Prostate gland (tissue), 2 donors: ENCODE results near the gene PIGN. TPM values are rescaled to one million over a fixed set of nuclear protein-coding genes. Genes with fewer than 3 reads are reported as not detected.

ENCODE experiments used
- DNase-seq: peaks from one replicate; pipeline ENCODE4 v3.0.0-alpha.2; 2019; ENCODE audit warnings: low spot score
- H3K27ac ChIP-seq, 2 donors: fragments of 200-600 bp; sonication (generic); 2 replicates each; pipeline ENCODE4 v1.5.1; 2017 to 2019
- H3K27me3 ChIP-seq: fragments of 200-600 bp; sonication (generic); replicated peaks from 2 replicates; pipeline ENCODE4 v1.5.1; 2019; ENCODE audit not compliant: insufficient read depth
- H3K36me3 ChIP-seq, 2 donors: fragments of 200-600 bp; sonication (generic); 1 replicate in 1 of 2; 2 replicates in 1 of 2; pipeline versions ENCODE4 v1.5.1 to v1.8.1; 2017 to 2019
- H3K4me1 ChIP-seq: fragments of 200-600 bp; sonication (generic); replicated peaks from 2 replicates; pipeline ENCODE4 v1.5.1; 2019
- H3K4me3 ChIP-seq, 2 donors: fragments of 200-600 bp; sonication (generic); 2 replicates each; pipeline ENCODE4 v1.5.1; 2017 to 2019
- H3K9me3 ChIP-seq: fragments of 200-600 bp; sonication (generic); 2 replicates; pipeline ENCODE4 v1.5.1; 2017
- POLR2A ChIP-seq: fragments of 450-650 bp; IDR thresholded peaks from one replicate; pipeline ENCODE4 v1.6.1; 2016; ENCODE audit warnings: antibody characterized with exemption, mild to moderate bottlenecking
- POLR2AphosphoS5 ChIP-seq: sonication (generic); formaldehyde crosslinking; IDR thresholded peaks from one replicate; pipeline ENCODE4 v1.6.1; 2017; ENCODE audit warnings: antibody characterized with exemption
- WGBS: methylation state at CpG from one replicate; pipeline ENCODE4 v1.1.5; 2018; 5-methylcytosine and 5-hydroxymethylcytosine counted together
- intact Hi-C: fragments of 100-400 bp; cut with DNase I; formaldehyde crosslinking; loops from one replicate; pipeline ENCODE4 v1.14.2; 2022
- total RNA-seq, 2 donors: library from RNA; depleted of rRNA; stranded (reverse); fragments of >200 nt; gene quantifications; one replicate each; pipeline ENCODE4 v1.1.0, GENCODE V29; 2016
- TF ChIP-seq, protein P1 (sequence below), 4 experiments: fragments of 200-600 bp in 2 of 4; fragments of 450-650 bp in 2 of 4; sonication (generic) in 2 of 4; IDR thresholded peaks; 1 replicate in 3 of 4; 2 replicates in 1 of 4; pipeline ENCODE4 v1.5.1; 2016 to 2019; ENCODE audit warnings: antibody characterized with exemption in 4 of 4, mild to moderate bottlenecking in 2 of 4, moderate library complexity in 2 of 4

Gene PIGN
- total RNA-seq, 2 donors from 2014 or later: 30.3 to 39.6 TPM

DNA sequence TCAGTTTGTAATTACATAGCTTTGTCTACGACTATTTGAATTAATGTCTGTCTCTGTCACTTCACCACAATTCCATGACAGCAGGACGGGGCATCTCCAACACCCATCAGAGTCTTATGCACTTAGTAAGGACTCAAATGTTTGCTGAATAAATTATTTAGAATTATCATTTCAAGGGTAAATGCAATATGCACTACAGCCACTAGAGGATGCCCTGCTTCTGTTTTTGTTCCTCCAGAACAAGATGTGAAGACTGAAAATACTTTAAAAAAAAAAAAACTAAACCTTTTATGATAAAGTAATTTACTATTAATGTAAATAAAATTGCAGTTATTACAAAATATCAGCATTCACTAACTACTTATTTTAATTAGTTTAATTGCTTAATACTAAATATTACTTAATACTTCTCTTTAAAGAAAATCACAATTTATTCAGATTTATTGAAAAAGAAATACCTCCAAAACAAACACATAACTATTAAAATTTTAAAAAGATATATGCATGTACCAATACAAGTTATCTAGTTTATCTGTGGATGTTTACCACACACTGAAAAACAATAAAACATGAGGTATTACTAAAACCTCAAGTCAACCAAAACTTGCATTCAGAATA, 3.2 kb downstream of the PIGN start:
- WGBS: 6% methylated on average over 2 of the region's 2 CpGs
- intact Hi-C loops: loop anchor here (2.0 to 10.0 kb wide), 3 partner anchors 65 to 531 kb away; partner anchors contain the start of gene PHLPP1

DNA sequence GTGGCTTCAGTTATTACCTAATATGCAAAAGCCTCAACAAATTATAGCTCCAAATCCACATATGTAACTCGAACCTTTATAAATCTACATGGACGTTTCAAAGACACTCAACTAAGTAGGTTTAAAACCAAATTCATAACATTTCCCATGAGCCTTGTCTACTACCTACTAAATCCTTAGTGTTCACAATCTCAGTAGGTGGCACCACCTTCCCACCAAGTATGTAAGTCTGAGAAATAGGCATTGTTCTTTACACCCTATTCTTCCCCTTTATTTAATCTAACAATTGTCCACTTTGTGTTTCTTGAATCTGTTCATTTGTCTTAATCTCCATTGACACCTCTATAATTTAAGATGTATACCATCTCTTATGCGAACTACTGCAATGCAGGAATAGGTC, 4.6 kb downstream of the PIGN start:
- Histone ChIP-seq H3K36me3 (no peaks in the 10 kb centered on the region), H3K9me3 (no peaks in the 10 kb centered on the region), H3K27ac (no peak overlapping the region), H3K27me3 (no peaks in the 10 kb centered on the region), H3K4me3 (no peak overlapping the region), H3K4me1 (no peaks in the 10 kb centered on the region)
- WGBS: 73% methylated on average over 3 of the region's 3 CpGs
- TF ChIP-seq POLR2AphosphoS5: no peak
- TF ChIP-seq, protein P1, sequence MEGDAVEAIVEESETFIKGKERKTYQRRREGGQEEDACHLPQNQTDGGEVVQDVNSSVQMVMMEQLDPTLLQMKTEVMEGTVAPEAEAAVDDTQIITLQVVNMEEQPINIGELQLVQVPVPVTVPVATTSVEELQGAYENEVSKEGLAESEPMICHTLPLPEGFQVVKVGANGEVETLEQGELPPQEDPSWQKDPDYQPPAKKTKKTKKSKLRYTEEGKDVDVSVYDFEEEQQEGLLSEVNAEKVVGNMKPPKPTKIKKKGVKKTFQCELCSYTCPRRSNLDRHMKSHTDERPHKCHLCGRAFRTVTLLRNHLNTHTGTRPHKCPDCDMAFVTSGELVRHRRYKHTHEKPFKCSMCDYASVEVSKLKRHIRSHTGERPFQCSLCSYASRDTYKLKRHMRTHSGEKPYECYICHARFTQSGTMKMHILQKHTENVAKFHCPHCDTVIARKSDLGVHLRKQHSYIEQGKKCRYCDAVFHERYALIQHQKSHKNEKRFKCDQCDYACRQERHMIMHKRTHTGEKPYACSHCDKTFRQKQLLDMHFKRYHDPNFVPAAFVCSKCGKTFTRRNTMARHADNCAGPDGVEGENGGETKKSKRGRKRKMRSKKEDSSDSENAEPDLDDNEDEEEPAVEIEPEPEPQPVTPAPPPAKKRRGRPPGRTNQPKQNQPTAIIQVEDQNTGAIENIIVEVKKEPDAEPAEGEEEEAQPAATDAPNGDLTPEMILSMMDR (IDR thresholded peaks at IDR 0.05): no peak
- DNase-seq: no peak
- intact Hi-C loops: loop anchor here (10.0 kb wide), 2 partner anchors 403 to 533 kb away; partner anchors contain the start of gene PHLPP1

More for the DNA sequence above, 3.2 kb downstream of the PIGN start:
- no peak for TF ChIP-seq POLR2AphosphoS5
- TF ChIP-seq, protein P1 (IDR thresholded peaks at IDR 0.05): peak; percentile 84 to 96 (median 92)
- TF ChIP-seq POLR2A: no peak
- Histone ChIP-seq H3K9me3 (no peaks in the 10 kb centered on the region), H3K36me3 (no peaks in the 10 kb centered on the region), H3K27me3 (no peaks in the 10 kb centered on the region), H3K27ac (no peak overlapping the region), H3K4me3 (no peak overlapping the region), H3K4me1 (no peaks in the 10 kb centered on the region)
- peak; percentile 27 for DNase-seq

DNA sequence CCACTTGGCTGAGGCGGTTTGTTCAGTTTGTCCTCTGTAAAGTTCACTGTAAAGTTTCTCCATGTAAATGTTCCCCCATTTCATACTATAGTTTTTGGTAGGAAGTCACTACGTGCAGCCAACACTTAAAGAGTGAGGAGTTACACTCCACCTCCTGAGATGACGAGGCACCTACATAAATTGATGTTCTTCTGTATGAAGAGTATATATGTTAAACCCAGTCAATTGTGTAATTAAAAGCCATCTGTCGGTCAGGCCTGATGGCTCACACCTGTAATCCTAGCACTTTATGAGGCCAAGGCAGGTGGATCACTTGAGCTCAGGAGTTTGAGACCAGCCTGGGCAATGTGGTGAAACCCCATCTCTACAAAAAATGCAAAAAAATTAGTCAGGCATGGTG, 7.6 kb downstream of the PIGN start:
- no peaks in the 10 kb centered on the region for H3K27me3 ChIP-seq
- H3K4me3 ChIP-seq: no peak overlapping the region
- TF ChIP-seq, protein P1 (IDR thresholded peaks at IDR 0.05): no peak
- TF ChIP-seq POLR2AphosphoS5 (no peak), POLR2A (no peak)
- no peak overlapping the region for H3K27ac ChIP-seq
- 92% methylated on average over 4 of the region's 4 CpGs for WGBS
- intact Hi-C loops: no loop called here
- H3K9me3 ChIP-seq: no peaks in the 10 kb centered on the region
- no peak for DNase-seq
- no peaks in the 10 kb centered on the region for H3K4me1 ChIP-seq
- no peaks in the 10 kb centered on the region for H3K36me3 ChIP-seq

DNA sequence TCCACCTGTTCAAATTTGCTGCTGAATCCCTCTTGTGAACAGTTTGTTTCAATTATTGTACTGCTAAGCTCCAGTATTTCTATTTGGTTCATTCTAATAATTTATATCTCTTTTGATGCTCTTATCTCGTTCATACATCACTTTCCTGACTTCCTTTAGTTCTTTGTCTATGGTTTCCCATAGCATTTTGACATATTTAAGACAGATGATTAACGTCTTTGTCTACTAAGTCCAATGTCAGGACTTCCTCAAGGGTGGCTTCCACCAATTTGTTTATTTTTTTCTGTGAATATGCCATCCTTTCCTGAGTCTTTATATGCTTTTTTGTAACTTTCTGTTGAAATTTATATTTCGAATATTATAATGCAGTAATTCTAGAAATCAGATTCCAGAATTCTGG, 9.6 kb downstream of the PIGN start:
- H3K4me3 ChIP-seq: no peak overlapping the region
- 68% methylated on average over 3 of the region's 3 CpGs for WGBS
- no peak for DNase-seq
- no peaks in the 10 kb centered on the region for H3K9me3 ChIP-seq
- no peak overlapping the region for H3K27ac ChIP-seq
- H3K36me3 ChIP-seq: no peaks in the 10 kb centered on the region
- H3K27me3 ChIP-seq: no peaks in the 10 kb centered on the region
- intact Hi-C loops: no loop called here
- no peak for TF ChIP-seq POLR2A
- TF ChIP-seq, protein P1 (IDR thresholded peaks at IDR 0.05): no peak
- no peak for TF ChIP-seq POLR2AphosphoS5
- no peaks in the 10 kb centered on the region for H3K4me1 ChIP-seq

DNA sequence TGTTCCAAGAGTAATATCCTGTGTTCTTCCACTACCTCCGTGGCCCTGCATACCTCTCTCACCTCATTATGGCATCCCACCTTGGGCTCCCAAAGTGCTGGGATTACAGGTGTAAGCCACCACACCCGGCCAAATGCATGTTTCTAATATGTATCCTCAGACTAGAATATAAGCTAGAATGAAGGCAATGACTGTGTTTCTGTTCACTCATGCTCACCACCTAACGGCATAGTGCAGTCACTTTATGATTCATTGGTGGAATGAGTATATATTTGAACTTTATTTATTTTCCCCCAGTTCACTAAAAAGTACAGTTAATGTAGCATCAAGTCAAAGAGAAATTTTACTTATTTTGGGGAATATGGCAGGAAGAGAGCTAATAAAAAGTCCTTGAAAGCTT, 11.3 kb downstream of the PIGN start:
- Histone ChIP-seq H3K27ac (no peak overlapping the region), H3K4me3 (no peak overlapping the region), H3K4me1 (no peaks in the 10 kb centered on the region), H3K36me3 (no peaks in the 10 kb centered on the region), H3K27me3 (no peaks in the 10 kb centered on the region), H3K9me3 (no peaks in the 10 kb centered on the region)
- DNase-seq: no peak
- TF ChIP-seq POLR2A (no peak), POLR2AphosphoS5 (no peak)
- TF ChIP-seq, protein P1 (IDR thresholded peaks at IDR 0.05): no peak
- intact Hi-C loops: no loop called here
- WGBS: 83% methylated on average over 3 of the region's 3 CpGs
